AG08395 (cell line): Measurements from ENCODE around the gene HELQ.
"Not testable (repeated sequence)": the region's sequence is repeated elsewhere in the genome, so short reads cannot be mapped to it uniquely, and the experiment has no call there.

Experiments used
- DNase-seq: peaks from one replicate; pipeline ENCODE4 v3.0.0; 2012; ENCODE audit warnings: mixed read lengths, low spot score

The HELQ gene

GRCh38 chr4:83455281-83456183 is at the start of gene HELQ, which contains the start of gene MRPS18C:
TSS of gene HELQ (minus strand) at chr4:83455823. CDS start at chr4:83455693, 130 bp downstream.
TSS of gene MRPS18C (plus strand) at chr4:83456058. CDS start at chr4:83456078, 20 bp downstream.
- DNase-seq, result peak; percentile 99

GRCh38 chr4:83504996-83505395 is 49.4 kb upstream of the HELQ start:
- DNase-seq, result no peak

- no peak for DNase-seq
Observed at GRCh38 chr4:83504503-83504902, 48.9 kb upstream of the HELQ start.

- no peak for DNase-seq
Observed at GRCh38 chr4:83503974-83504373, 48.4 kb upstream of the HELQ start.

- not testable (repeated sequence) for DNase-seq
Observed at GRCh38 chr4:83501671-83502070, 46.0 kb upstream of the HELQ start.

- DNase-seq, result no peak
Observed at GRCh38 chr4:83498187-83498586, 42.6 kb upstream of the HELQ start.

- not testable (repeated sequence) for DNase-seq
Observed at GRCh38 chr4:83496085-83496917, 40.7 kb upstream of the HELQ start.

- DNase-seq, result peak; percentile 53
Observed at GRCh38 chr4:83490876-83491450, 35.3 kb upstream of the HELQ start.

- DNase-seq, result no peak
Observed at GRCh38 chr4:83489711-83490326, 34.2 kb upstream of the HELQ start.

GRCh38 chr4:83486457-83487129 is 31.0 kb upstream of the HELQ start:
- no peak for DNase-seq

GRCh38 chr4:83484500-83485461 is 29.2 kb upstream of the HELQ start, which contains the start of gene ABRAXAS1:
TSS of gene ABRAXAS1 (minus strand) at chr4:83485100. CDS start at chr4:83485072, 28 bp downstream.
- peak; percentile 98 for DNase-seq

- DNase-seq, result no peak
Observed at GRCh38 chr4:83473966-83474365, 18.3 kb upstream of the HELQ start.

- no peak for DNase-seq
Observed at GRCh38 chr4:83473423-83473822, 17.8 kb upstream of the HELQ start.

GRCh38 chr4:83456184-83456501 is 520 bp upstream of the HELQ start:
- no peak for DNase-seq

GRCh38 chr4:83454686-83455085 is 937 bp downstream of the HELQ start:
- peak; percentile 15 for DNase-seq

- DNase-seq, result no peak
Observed at GRCh38 chr4:83449009-83449408, 6.6 kb downstream of the HELQ start.

- DNase-seq, result no peak
Observed at GRCh38 chr4:83440899-83441298, 14.7 kb downstream of the HELQ start.

- no peak for DNase-seq
Observed at GRCh38 chr4:83440148-83440814, 15.3 kb downstream of the HELQ start.

GRCh38 chr4:83438719-83439118 is 16.9 kb downstream of the HELQ start:
- no peak for DNase-seq

- DNase-seq, result no peak
Observed at GRCh38 chr4:83436680-83437079, 18.9 kb downstream of the HELQ start.
